HEK293 (cell line): ENCODE measurements around the gene GRB2.

Experiments
- CTCF ChIA-PET: fragments of 350-600 bp; formaldehyde crosslinking; extraction: SDS; loops from one replicate; lab custom pipeline; 2021; ENCODE audit warnings: antibody characterized with exemption; lab: Yijun Ruan, JAX
- POLR2A ChIA-PET: fragments of 300-600 bp; formaldehyde crosslinking; extraction: SDS; loops from one replicate; lab custom pipeline; 2020; ENCODE audit warnings: antibody characterized with exemption, inconsistent platforms; lab: Yijun Ruan, JAX
- H3K27ac ChIP-seq: fragments of 200-500 bp; sonication (Bioruptor generic); 2 replicates; pipeline ENCODE4 v1.5.1; 2014; ENCODE audit warnings: low read depth, low read length, control low read depth, inconsistent platforms; ENCODE audit errors: extremely low read depth
- H3K36me3 ChIP-seq, 2 experiments: fragments of 200-500 bp in 1 of 2; sonication (Bioruptor generic) in 1 of 2; 1 replicate in 1 of 2; 2 replicates in 1 of 2; pipeline ENCODE4 v1.5.1; 2014 to 2017; ENCODE audit warnings: inconsistent platforms in 2 of 2, low read length in 2 of 2; ENCODE audit not compliant: control insufficient read depth in 2 of 2, insufficient read depth in 1 of 2
- H3K4me1 ChIP-seq: fragments of 200-500 bp; sonication (Bioruptor generic); 2 replicates; pipeline ENCODE4 v1.5.1; 2014; ENCODE audit warnings: mild to moderate bottlenecking, low read length, inconsistent platforms; ENCODE audit not compliant: control insufficient read depth, insufficient read depth
- H3K4me3 ChIP-seq: 2 replicates; pipeline ENCODE4 v1.5.1; 2011; ENCODE audit warnings: low read depth, mild to moderate bottlenecking, control low read depth, low read length, moderate library complexity
- H3K9me3 ChIP-seq: fragments of 200-500 bp; sonication (Bioruptor generic); 2 replicates; pipeline ENCODE4 v1.5.1; 2014; ENCODE audit warnings: low read depth, low read length, inconsistent platforms; ENCODE audit not compliant: control insufficient read depth, insufficient read depth
- EGR2 ChIP-seq: fragments of 450-650 bp; formaldehyde crosslinking; IDR thresholded peaks from 2 replicates; pipeline ENCODE4 v1.5.1; 2016; ENCODE audit warnings: low read depth, missing biosample characterization, missing genetic modification characterization
- GLI4 ChIP-seq: fragments of 450-650 bp; formaldehyde crosslinking; IDR thresholded peaks from 2 replicates; pipeline ENCODE4 v1.5.1; 2016; ENCODE audit warnings: missing biosample characterization, missing genetic modification characterization
- KLF17 ChIP-seq: fragments of 450-650 bp; formaldehyde crosslinking; IDR thresholded peaks from 2 replicates; pipeline ENCODE4 v1.5.1; 2016; ENCODE audit warnings: missing biosample characterization, missing genetic modification characterization
- KLF7 ChIP-seq: fragments of 450-650 bp; formaldehyde crosslinking; IDR thresholded peaks from 2 replicates; pipeline ENCODE4 v1.5.1; 2016; ENCODE audit warnings: missing biosample characterization, missing genetic modification characterization, borderline replicate concordance
- KLF8 ChIP-seq: fragments of 450-650 bp; formaldehyde crosslinking; IDR thresholded peaks from 2 replicates; pipeline ENCODE4 v1.5.1; 2016; ENCODE audit warnings: missing biosample characterization, missing genetic modification characterization
- MYNN ChIP-seq: fragments of 450-650 bp; formaldehyde crosslinking; IDR thresholded peaks from 2 replicates; pipeline ENCODE4 v1.5.1; 2016; ENCODE audit warnings: missing biosample characterization, missing genetic modification characterization, borderline replicate concordance
- PRDM10 ChIP-seq: fragments of 450-650 bp; formaldehyde crosslinking; IDR thresholded peaks from 2 replicates; pipeline ENCODE4 v1.5.1; 2016; ENCODE audit warnings: missing biosample characterization, missing genetic modification characterization
- SP3 ChIP-seq: fragments of 450-650 bp; formaldehyde crosslinking; IDR thresholded peaks from 2 replicates; pipeline ENCODE4 v1.5.1; 2016; ENCODE audit warnings: missing biosample characterization, missing genetic modification characterization
- ZBTB21 ChIP-seq: fragments of 450-650 bp; formaldehyde crosslinking; IDR thresholded peaks from 2 replicates; pipeline ENCODE4 v1.5.1; 2017; ENCODE audit warnings: missing biosample characterization, missing genetic modification characterization
- ZBTB44 ChIP-seq: fragments of 450-650 bp; IDR thresholded peaks from 2 replicates; pipeline ENCODE4 v1.5.1; 2018; ENCODE audit warnings: missing biosample characterization, mild to moderate bottlenecking, missing genetic modification characterization
- ZFHX2 ChIP-seq: fragments of 450-650 bp; formaldehyde crosslinking; conservative IDR thresholded peaks from 2 replicates; pipeline ENCODE4 v1.5.1; 2016; ENCODE audit warnings: missing biosample characterization, missing genetic modification characterization
- ZNF10 ChIP-seq: fragments of 450-650 bp; formaldehyde crosslinking; IDR thresholded peaks from 2 replicates; pipeline ENCODE4 v1.5.1; 2017; ENCODE audit warnings: missing biosample characterization, missing genetic modification characterization
- ZNF16 ChIP-seq: fragments of 450-650 bp; formaldehyde crosslinking; IDR thresholded peaks from 2 replicates; pipeline ENCODE4 v1.5.1; 2016; ENCODE audit warnings: low read depth, missing biosample characterization, missing genetic modification characterization
- ZNF335 ChIP-seq: fragments of 450-650 bp; formaldehyde crosslinking; conservative IDR thresholded peaks from 2 replicates; pipeline ENCODE4 v1.5.1; 2016; ENCODE audit warnings: missing biosample characterization, missing genetic modification characterization
- ZNF350 ChIP-seq: fragments of 450-650 bp; formaldehyde crosslinking; IDR thresholded peaks from 2 replicates; pipeline ENCODE4 v1.5.0; 2017; ENCODE audit warnings: missing biosample characterization, mild to moderate bottlenecking, missing genetic modification characterization
- ZNF423 ChIP-seq: fragments of 450-650 bp; formaldehyde crosslinking; IDR thresholded peaks from 2 replicates; pipeline ENCODE4 v1.5.1; 2016; ENCODE audit warnings: missing biosample characterization, missing genetic modification characterization
- ZNF426 ChIP-seq: fragments of 450-650 bp; formaldehyde crosslinking; IDR thresholded peaks from 2 replicates; pipeline ENCODE4 v1.5.1; 2017; ENCODE audit warnings: missing biosample characterization, missing genetic modification characterization, mild to moderate bottlenecking, inconsistent platforms, moderate library complexity
- ZNF518A ChIP-seq: fragments of 450-650 bp; formaldehyde crosslinking; conservative IDR thresholded peaks from 2 replicates; pipeline ENCODE4 v1.5.1; 2016; ENCODE audit warnings: low read depth, missing biosample characterization, missing genetic modification characterization
- ZNF560 ChIP-seq: fragments of 450-650 bp; formaldehyde crosslinking; IDR thresholded peaks from 2 replicates; pipeline ENCODE4 v1.5.1; 2017; ENCODE audit warnings: missing biosample characterization, missing genetic modification characterization, borderline replicate concordance
- ZNF561 ChIP-seq: fragments of 450-650 bp; IDR thresholded peaks from 2 replicates; pipeline ENCODE4 v1.5.1; 2018; ENCODE audit warnings: missing biosample characterization, missing genetic modification characterization, borderline replicate concordance
- ZNF571 ChIP-seq: fragments of 450-650 bp; formaldehyde crosslinking; IDR thresholded peaks from 2 replicates; pipeline ENCODE4 v1.5.0; 2017; ENCODE audit warnings: missing biosample characterization, missing genetic modification characterization
- ZNF629 ChIP-seq: fragments of 450-650 bp; formaldehyde crosslinking; IDR thresholded peaks from 2 replicates; pipeline ENCODE4 v1.5.1; 2017; ENCODE audit warnings: missing biosample characterization, missing genetic modification characterization
- ZNF660 ChIP-seq: fragments of 450-650 bp; IDR thresholded peaks from 2 replicates; pipeline ENCODE4 v1.5.1; 2018; ENCODE audit warnings: missing biosample characterization, mild to moderate bottlenecking, missing genetic modification characterization
- ZNF776 ChIP-seq: fragments of 450-650 bp; formaldehyde crosslinking; IDR thresholded peaks from 2 replicates; pipeline ENCODE4 v1.5.0; 2017; ENCODE audit warnings: missing biosample characterization, missing genetic modification characterization, borderline replicate concordance
- ZSCAN16 ChIP-seq: fragments of 450-650 bp; formaldehyde crosslinking; IDR thresholded peaks from 2 replicates; pipeline ENCODE4 v1.5.1; 2016; ENCODE audit warnings: missing biosample characterization, missing genetic modification characterization
- ZSCAN18 ChIP-seq: fragments of 450-650 bp; formaldehyde crosslinking; IDR thresholded peaks from 2 replicates; pipeline ENCODE4 v1.5.1; 2016; ENCODE audit warnings: missing biosample characterization, missing genetic modification characterization

Gene GRB2

GRCh38 chr17:75269844-75270217 is 135.6 kb downstream of the GRB2 start:
- no peaks in the 10 kb centered on the region for H3K9me3 ChIP-seq
- H3K27ac ChIP-seq = peak overlapping the region; percentile 94
- POLR2A ChIA-PET = interaction anchor here (0.6 to 6.6 kb wide), 20 partner anchors 8 to 397 kb away, joined by 3 to 111 read pairs (median 8); partner anchors contain the start of genes GGA3, GRB2, LLGL2 and MRPS7
- peaks cover 9% of the 10 kb centered on the region; the same call in 1 of the 2 replicates for H3K4me1 ChIP-seq
- CTCF ChIA-PET = interaction anchor here (0.6 to 5.1 kb wide), 25 partner anchors 8 to 457 kb away, joined by 3 to 61 read pairs (median 5); partner anchors contain the start of genes GGA3, MRPS7 and SLC25A19
- peaks cover 11 to 54% of the 10 kb centered on the region in 2 experiments for H3K36me3 ChIP-seq
- peak overlapping the region; percentile 65 for H3K4me3 ChIP-seq
- TF ChIP-seq ZBTB21 (tag by site-specific recombination) = no peak; the same call in 1 of the 2 replicates
- no peak for TF ChIP-seq ZNF776 (tag by site-specific recombination)
- TF ChIP-seq ZNF660 (tag by site-specific recombination) = 0 out of 2 replicates have a peak, but pooled peaks have one; percentile 5
- TF ChIP-seq KLF8 (tag by site-specific recombination) = no peak
- TF ChIP-seq EGR2 (tag by site-specific recombination) = no peak
- TF ChIP-seq ZNF350 (tag by site-specific recombination) = no peak
- peak; percentile 66; the same call in 1 of the 2 replicates for TF ChIP-seq MYNN
- no peak for TF ChIP-seq ZFHX2 (tag by site-specific recombination)
- TF ChIP-seq ZNF629 (tag by site-specific recombination) = peak; percentile 20; the same call in 1 of the 2 replicates
- TF ChIP-seq KLF17 = no peak
- no peak for TF ChIP-seq ZNF10 (tag by site-specific recombination)
- TF ChIP-seq ZNF561 (tag by site-specific recombination) = no peak
- no peak for TF ChIP-seq SP3 (tag by site-specific recombination)
- TF ChIP-seq ZNF423 = no peak
- no peak for TF ChIP-seq ZNF560 (tag by site-specific recombination)
- TF ChIP-seq ZNF518A (tag by site-specific recombination) = no peak
- no peak for TF ChIP-seq GLI4
- no peak for TF ChIP-seq ZSCAN16 (tag by site-specific recombination)
- 0 out of 2 replicates have a peak, but pooled peaks have one; percentile 7 for TF ChIP-seq PRDM10 (tag by site-specific recombination)
- no peak for TF ChIP-seq ZNF571 (tag by site-specific recombination)
- TF ChIP-seq ZNF16 (tag by site-specific recombination) = no peak
- TF ChIP-seq ZSCAN18 = no peak
- TF ChIP-seq ZNF426 = no peak
- TF ChIP-seq ZNF335 (tag by site-specific recombination) = peak; percentile 62
- TF ChIP-seq ZBTB44 (tag by site-specific recombination) = no peak
- TF ChIP-seq KLF7 (tag by site-specific recombination) = no peak
